Adipose tissue (tissue), 3 donors: Measurements from ENCODE around the gene IPO9. TPM values are rescaled to one million over a fixed set of nuclear protein-coding genes. Genes with fewer than 3 reads are reported as not detected.
"Not testable (repeated sequence)": the region's sequence is repeated elsewhere in the genome, so short reads cannot be mapped to it uniquely, and the experiment has no call there.

Source experiments
- H3K27ac ChIP-seq: one replicate; pipeline ENCODE4 v1.5.1; 2013; ENCODE audit warnings: low read depth, low read length
- WGBS, 3 donors: extraction: QIAGEN DNeasy Blood & Tissue Kit; methylation state at CpG; one replicate each; pipeline ENCODE4 v1.1.7; 2013; 5-methylcytosine and 5-hydroxymethylcytosine counted together
- polyA plus RNA-seq, 3 donors: library from polyadenylated mRNA; stranded (reverse); fragments of 200-250 nt; gene quantifications; one replicate each; pipeline ENCODE4 v1.2.3, GENCODE V29; 2013
- donor health status: healthy with polysubstance abuse.
- donor health status: Bipolar disorder and iron deficiency.
- donor health status: healthy.

IPO9 gene
- polyA plus RNA-seq, 3 donors: 7.2 to 20.9 (median 14.2) TPM

DNA sequence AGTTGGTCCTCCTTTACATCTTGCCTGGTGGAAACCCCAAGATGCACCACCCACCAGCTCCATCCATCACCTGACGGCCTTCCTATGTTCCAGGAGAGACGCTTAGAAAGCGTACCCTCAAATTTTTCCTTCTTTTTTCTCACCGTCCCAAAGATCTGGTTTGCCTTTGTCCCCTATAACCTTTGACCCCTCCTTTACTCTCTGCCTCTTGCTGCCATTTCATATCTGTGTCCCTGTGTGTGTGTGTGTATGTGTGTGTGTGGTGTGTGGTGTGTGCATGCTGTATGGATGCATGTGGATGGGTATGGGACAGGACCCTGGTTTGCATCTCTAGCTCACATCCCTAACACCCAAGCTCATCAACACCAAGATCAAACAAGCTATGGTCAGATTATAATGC, 22.2 kb upstream of the IPO9 start:
- WGBS, 3 donors: 90 to 96% (median 93%) methylated on average over 4 of the region's 4 CpGs
- H3K27ac ChIP-seq: no peak overlapping the region

DNA sequence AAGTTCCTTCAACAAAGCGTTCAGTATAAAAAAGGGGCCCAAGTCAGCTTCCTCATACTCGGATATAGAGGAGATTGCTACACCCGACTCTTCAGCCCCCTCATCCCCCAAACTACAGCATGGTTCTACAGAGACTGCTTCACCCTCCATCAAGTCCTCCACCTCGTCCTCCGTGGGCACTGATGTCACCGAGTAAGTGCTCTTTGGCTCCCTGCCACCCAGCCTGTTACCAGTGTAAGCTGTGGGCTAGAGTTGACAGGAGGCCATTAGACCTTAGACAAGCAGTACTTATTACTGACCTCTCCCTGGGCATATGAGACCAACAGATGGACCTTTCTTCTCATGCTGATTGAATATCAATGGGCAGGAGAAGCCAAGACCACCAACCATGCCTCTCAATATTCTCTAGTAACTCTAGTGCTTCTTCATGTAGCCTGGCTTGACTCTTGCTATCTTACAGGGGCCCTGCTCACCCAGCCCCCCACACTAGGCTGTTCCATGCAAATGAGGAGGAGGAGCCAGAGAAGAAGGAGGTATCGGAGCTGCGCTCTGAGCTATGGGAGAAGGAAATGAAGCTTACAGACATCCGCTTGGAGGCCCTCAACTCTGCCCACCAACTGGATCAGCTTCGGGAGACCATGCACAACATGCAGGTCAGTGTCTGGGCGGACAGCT, 20.9 kb upstream of the IPO9 start:
- WGBS, 3 donors: 83 to 90% (median 85%) methylated on average over 11 of the region's 11 CpGs
- H3K27ac ChIP-seq: no peak overlapping the region

DNA sequence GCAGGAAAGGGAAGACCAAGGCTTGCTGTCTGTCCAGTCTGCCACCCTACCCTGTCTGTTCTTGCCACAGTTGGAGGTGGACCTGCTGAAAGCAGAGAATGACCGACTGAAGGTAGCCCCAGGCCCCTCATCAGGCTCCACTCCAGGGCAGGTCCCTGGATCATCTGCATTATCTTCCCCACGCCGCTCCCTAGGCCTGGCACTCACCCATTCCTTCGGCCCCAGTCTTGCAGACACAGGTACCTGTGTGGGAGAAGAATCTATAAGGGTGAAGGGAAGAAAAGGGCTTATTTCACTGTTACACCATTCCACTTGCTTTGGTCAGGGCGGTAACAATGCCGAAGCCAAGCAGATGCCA, 20.3 kb upstream of the IPO9 start:
- H3K27ac ChIP-seq: no peak overlapping the region
- WGBS, 3 donors: 91 to 98% (median 96%) methylated on average over 6 of the region's 6 CpGs

DNA sequence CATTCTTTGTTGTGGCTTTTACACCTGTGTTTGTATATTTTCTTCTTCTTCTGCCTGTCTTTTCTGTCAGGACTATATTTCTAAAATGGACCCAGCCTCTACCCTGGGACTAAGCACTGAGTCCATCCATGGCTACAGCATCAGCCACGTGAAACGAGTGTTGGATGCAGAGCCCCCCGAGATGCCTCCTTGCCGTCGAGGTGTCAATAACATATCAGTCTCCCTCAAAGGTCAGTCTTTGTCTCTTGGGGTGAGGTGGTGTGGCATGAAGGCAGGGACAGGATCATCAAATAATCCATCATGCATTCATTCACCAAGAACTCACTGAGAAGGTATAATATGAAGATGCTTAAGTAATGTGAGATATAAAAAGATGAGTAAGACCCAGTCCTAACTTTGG, 19.1 kb upstream of the IPO9 start:
- 85 to 91% (median 90%) methylated on average over 5 of the region's 5 CpGs for WGBS, 3 donors
- no peak overlapping the region for H3K27ac ChIP-seq

DNA sequence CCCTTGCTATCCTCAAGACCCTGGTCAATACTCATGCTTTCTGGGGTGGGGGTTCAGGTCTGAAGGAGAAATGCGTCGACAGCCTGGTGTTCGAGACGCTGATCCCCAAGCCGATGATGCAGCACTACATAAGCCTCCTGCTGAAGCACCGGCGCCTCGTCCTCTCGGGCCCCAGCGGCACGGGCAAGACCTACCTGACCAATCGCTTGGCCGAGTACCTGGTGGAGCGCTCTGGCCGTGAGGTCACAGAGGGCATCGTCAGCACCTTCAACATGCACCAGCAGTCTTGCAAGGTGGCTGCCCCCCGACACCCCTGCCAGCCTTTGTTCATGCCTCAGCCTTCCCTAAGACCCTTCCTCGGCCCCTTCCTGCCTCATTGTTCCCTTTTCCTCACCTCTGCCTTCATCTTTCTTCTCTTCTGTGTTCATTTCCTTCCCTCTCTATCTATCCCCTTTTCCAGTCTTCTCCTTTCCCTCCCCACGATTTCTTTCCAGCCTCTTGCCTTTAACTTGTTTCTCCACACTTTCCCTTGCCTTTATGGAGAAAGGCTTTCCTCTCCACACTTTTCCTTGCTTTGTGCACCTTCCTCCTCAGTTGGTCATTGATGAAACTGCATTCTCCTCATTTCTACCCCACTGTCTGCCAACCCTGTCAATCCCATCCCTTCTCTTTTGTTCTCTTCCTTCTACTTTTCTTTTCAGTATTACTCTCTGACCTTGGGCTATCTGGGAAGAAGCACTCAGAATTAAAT, 18.3 kb upstream of the IPO9 start:
- no peak overlapping the region for H3K27ac ChIP-seq
- 92 to 95% (median 95%) methylated on average over 19 of the region's 19 CpGs for WGBS, 3 donors

DNA sequence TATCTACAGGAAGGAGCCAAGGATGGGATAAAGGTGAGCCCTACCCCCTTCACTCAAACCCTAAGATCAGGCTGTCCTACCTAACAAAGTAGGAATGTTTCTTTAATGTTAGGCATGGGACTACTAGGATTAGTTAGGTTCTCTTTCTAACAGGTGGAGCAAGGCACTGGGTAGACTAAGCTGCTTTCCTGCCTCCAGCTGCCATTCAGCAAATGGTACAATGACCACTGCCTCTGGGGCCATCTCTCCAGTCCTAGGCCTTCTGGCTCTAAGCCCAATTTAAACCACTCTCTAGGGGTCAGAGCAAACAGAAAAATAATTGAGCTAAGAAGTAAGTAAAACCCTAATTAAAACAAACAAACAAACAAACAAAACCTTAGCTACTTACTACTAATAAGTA, 15.7 kb upstream of the IPO9 start:
- no peak overlapping the region for H3K27ac ChIP-seq

DNA sequence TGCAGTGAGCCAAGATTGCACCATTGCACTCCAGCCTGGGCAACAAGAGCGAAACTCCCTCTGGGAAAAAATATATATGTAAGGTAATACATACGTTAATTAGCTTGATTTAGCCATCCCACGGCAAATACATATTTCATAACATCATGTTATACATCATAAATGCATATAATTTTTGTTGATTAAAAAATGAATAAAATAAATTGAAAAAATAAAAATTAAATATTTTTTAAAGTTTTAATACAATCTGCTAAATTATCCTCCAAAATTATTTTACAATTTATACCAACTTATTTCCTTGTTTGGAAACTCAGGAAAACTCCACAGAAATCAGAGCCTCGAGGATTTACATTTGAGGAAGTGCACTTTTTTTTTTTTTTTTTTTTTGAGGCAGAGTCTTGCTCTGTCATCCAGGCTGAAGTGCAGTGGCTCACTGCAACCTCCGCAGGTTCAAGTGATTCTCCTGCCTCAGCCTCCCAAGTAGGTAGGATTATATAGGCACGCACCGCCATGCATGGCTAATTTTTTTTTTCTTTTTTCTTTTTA, 12.6 kb upstream of the IPO9 start:
- WGBS, 3 donors: 81 to 94% (median 88%) methylated on average over 7 of the region's 7 CpGs
- no peak overlapping the region for H3K27ac ChIP-seq

DNA sequence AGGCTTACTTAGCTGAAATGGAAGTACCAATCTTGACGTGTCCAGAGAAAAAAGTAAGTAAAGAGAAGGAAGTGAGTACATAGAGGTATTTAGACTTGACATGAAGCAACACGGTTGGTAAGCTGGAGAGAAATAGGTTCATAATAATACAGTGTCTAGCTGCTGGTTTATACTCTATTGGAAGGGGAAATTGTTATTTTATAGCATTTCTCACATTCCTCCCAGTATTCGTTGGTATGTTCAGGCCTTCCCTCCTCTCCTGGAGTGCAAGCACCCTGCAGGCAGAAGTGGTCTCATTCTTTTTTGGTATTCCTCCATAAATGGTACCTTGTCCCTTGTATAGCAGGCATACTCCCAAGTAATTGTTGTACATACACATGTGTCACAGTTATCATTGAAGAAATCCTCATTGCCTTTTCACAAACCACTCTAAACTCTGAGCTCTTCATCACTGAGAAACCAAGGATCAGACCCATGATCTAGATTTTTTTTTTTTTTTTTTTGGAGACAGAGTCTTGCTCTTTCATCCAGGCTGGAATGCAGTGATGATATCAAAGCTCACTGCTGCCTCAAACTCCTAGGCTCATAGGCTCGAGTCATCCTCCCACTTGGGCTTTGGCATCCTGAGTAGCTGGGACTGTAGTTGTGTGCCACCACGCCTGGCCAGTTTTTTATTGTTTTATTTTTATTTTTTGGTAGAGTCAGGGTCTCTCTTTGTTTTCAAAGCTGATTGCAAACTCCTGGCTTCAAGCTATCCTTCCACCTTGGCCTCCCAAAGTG, 9.8 kb upstream of the IPO9 start:
- no peak overlapping the region for H3K27ac ChIP-seq
- WGBS, 3 donors: 72 to 85% (median 78%) methylated on average over 5 of the region's 5 CpGs

DNA sequence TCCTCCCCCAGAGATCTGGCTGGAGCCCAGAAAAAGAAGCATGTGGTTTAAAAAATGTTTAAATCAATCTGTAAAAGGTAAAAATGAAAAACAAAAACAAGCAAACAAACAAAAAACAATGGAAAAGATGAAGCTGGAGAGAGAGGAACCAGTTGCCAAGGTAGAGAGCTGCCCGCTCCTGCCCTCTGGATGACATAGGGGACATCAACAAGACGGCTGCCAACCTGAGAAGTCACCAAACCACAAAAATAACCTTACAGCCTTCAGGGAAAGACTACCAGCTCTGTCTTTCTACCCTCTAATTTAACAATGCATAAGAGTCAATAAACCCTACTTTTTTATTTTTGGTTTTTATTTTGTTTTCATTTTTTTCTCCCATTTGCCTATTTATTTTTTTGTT, 8.5 kb upstream of the IPO9 start:
- H3K27ac ChIP-seq: no peak overlapping the region
- 89 to 95% (median 93%) methylated on average over 2 of the region's 2 CpGs for WGBS, 3 donors

DNA sequence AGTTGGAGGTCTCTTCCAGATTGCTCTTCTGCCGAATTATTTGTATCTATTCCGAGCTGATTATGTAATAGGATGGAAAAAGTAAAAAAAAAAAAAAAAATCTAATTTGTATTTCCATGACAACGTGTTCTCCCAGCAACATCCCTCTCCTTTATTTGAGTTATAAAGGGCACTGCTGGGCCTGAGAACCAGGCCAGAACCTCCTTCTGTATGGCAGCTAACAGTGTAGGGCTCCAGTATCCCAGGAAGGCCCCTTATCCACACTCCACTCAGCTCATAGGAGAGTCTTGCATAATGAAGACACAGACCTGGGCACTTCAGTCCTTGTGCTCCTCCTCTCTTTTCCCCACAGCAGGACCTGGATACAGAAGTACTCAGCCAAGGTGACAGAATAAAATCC, 3.7 kb upstream of the IPO9 start:
- no peak overlapping the region for H3K27ac ChIP-seq
- WGBS, 3 donors: 48 to 61% (median 52%) methylated on average over 3 of the region's 3 CpGs

DNA sequence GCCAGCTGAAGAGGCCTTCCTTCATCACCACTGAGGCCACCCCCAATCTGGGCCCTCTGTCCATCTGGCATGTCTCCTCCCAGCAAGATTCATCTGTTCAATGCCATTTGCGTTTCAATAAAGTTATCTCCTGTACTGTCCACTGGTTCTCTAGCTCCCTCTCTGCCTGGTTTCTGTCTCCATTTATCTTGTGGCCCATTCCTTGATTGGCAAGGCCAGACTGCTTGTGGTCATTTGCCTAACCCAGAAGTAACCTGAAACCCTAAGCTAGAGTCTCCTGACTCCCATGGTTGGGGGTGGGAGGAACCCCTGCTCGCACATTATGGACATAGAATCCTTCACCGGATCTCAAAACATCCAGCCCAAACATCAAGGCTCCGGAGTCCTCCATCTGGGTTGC, 2.1 kb upstream of the IPO9 start:
- H3K27ac ChIP-seq: no peak overlapping the region

DNA sequence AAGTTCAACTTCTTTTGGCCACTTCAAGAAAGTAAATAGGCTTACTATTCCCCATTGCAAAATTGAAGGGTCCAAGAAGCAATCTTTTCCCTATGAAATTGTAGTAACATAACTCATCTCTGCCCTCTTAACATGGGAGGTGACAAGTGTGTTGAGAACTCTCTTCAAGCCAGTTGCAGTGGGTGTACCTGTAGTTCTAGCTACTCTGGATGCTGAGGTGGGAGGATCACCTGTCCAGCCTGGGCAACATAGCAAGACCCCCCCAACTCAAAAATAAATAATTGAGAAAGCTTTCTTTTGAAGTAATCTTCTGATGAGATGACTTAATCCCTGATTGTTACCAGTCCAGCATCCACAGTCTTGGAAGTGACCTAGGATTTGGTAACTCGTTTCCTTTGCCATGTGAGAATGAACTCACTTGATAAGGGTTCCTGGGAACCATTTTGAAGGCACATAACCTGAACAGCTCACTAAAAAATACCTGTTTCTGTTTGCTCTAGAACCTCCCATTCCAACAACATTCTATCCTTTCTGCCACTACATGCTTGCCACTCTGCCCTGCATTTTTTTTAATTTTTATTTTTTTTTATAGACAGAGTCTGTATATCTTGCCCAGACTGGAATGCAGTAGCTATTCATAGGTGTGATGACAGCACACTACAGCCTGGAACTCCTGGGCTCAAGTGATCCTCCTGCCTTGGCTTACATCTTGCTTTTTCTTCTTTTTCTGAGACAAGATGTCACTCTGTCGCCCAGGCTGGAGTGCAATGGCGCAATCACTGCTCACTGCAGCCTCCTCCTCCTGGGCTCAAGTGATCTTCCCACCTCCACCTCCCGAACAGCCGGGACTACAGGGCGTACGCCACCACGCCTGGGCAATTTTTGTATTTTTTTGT, 1.4 kb upstream of the IPO9 start:
- 77 to 85% (median 81%) methylated on average over 8 of the region's 8 CpGs for WGBS, 3 donors
- no peak overlapping the region for H3K27ac ChIP-seq

More for the DNA sequence above, 2.1 kb upstream of the IPO9 start:
- WGBS, 3 donors: 64 to 79% (median 77%) methylated on average over 4 of the region's 4 CpGs

DNA sequence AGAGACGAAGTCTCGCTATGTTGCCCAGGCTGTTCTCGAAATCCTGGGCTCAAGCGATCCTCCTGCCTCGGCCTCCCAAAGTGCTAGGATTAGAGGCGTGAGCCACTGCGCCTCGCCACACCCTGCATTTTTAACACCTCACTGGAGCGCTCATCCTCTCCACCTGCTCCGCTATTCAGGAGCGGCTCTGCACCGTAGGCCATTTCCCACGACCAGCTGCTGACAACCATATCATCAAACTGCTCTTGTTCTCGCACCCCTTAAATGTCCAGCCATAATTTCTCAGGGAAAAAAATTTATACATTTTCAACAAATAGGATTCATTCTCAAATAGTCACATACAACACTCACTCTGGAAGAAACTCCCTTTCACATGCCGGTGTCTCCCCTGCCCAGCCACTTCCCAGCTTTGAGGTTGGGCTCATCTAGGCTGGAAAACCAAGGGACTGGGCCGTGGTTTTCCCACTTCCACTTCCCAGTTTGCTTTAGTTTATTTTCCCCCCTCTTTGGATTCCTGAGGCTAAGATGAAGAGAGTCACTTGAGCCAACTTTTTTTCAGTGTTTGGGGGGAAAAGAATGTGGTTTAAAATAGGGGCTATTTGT, 639 bp upstream of the IPO9 start:
- 81 to 90% (median 82%) methylated on average over 16 of the region's 16 CpGs for WGBS, 3 donors
- no peak overlapping the region for H3K27ac ChIP-seq

DNA sequence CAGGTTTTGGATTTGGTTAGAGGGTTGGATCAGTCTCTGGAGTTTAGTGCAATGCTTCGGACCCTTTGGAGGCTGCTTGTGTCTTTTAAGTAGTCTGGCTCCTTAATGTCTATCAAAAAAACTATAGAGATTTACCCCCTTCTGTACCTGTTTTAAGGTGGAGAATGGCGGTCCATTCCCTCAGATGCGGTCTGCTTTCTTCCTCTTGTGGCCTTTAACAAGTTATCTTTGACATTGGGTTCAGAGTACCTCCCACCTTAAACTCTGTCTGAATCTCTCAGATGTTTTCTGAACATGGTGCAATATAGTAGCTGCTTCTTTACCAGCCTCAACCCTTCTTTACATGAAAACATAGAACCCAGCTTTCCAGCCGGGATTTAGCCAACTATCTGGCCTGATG, 2.4 kb downstream of the IPO9 start:
- WGBS, 3 donors: 85 to 90% (median 86%) methylated on average over 4 of the region's 4 CpGs
- no peak overlapping the region for H3K27ac ChIP-seq

DNA sequence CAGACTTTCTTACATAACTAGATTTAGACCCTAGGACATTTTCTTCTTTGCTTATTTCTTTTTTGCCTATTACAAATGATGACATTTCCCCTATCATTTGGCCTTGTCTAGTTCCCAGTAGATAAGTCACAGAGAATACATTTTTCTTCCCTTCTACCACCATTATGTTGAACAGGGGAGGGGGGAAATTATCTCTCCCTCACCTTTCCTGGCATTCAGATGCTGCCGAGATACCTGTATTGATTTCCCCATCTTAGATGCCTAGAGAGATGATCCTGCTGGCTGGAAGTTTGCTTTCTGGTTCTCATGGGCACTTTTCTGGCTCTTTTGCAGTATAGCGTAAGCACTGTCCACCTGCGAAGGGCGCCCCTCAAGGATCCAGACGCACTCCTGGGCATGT, 5.7 kb downstream of the IPO9 start:
- WGBS, 3 donors: 93 to 98% (median 97%) methylated on average over 5 of the region's 5 CpGs
- H3K27ac ChIP-seq: no peak overlapping the region

DNA sequence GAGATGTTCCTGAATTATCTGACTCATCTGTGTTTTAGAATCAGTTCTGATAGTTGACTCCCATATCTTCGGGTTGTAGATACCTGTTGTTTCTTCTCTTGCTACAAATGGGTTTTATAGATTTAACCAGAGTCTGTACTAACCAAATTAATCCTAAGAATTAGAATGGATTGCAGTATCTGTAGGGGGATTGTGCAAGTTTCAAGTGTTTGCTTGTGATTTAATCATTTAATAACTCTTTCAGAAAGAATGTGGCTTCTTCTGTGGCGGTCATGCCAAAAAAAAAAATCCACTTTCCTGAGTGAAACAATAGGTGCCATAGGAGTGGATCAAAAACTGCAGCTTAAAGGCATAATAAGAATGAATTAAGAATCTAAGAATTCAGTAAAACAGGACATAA, 9.4 kb downstream of the IPO9 start:
- WGBS, 3 donors: 57 to 81% (median 62%) methylated on average over 2 of the region's 2 CpGs
- no peak overlapping the region for H3K27ac ChIP-seq

DNA sequence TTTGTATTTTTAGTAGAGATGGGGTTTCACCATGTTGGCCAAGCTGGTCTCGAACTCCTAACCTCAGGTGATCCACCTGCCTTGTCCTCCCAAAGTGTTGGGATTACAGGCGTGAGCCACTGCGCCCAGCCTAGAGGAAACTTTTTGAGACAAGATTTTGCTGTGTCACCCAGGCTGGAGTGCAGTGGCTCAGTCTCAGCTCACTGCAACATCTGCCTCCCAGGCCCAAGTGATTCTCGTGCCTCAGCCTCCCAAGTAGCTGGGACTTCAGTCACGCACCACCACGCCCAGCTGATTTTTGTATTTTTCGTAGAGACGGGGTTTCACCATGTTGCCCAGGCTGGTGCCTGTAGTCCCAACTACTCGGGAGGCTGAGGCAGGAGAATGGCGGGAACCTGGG, 10.1 kb downstream of the IPO9 start:
- WGBS, 3 donors: 95 to 99% (median 97%) methylated on average over 10 of the region's 10 CpGs

DNA sequence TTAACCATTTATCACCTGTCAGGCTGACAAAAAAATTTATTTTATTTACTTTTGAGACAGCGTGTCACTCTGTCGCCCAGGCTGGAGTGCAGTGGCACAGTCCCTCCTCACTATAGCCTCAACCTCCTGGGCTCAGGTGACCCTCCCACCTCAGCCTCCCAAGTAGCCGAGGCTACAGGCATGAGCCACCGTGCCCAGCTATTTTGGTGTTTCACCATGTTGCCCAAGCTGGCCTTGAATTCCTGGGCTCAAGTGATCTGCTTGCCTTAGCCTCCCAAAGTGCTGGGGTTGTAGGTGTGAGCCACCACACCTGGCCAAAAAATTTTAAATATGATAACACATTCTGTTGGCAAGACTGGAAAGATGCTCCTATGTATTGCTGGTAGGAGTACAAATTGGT, 11.1 kb downstream of the IPO9 start:
- H3K27ac ChIP-seq: no peak overlapping the region
- WGBS, 3 donors: 95 to 98% (median 97%) methylated on average over 4 of the region's 4 CpGs

More for the DNA sequence above, 10.1 kb downstream of the IPO9 start:
- not testable (repeated sequence) for H3K27ac ChIP-seq
